Measurements from ENCODE around the gene PAM.

PAM gene

GRCh38 chr5:102858808-102859207, 103.7 kb downstream of the PAM start:
- H3K4me3 ChIP-seq (replicated peaks; ENCODE audit: low read depth, low read length): no peak overlapping the region
- peak; percentile 70 for DNase-seq (ENCODE audit: extremely low read depth, low read depth)
- TF ChIP-seq CTCF (IDR thresholded peaks at IDR 0.05; ENCODE audit: low read depth, low read length, missing control alignments): no peak

DNA sequence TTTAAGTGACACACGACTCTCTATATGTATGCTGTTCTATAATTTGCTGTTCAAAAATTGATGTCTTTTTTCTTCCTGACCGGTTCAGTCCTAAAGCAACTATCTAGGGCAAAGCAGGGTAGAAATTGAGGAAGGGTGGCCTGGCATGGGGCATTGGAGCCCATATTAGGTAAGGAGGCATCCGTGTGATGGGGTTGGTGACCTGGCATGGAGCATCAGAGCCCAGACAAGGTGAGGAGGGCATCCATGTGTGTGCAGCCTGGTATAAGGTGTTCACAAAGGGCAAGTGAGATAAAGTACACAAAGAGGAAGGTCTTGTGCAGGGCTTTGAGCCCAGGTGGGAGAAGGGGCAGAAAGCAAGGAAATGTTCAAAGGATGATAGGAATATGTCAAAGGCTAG, 104.9 kb downstream of the PAM start:
- no peak for DNase-seq (ENCODE audit: extremely low read depth, low read depth)
- TF ChIP-seq CTCF (IDR thresholded peaks at IDR 0.05; ENCODE audit: low read depth, low read length, missing control alignments): no peak
- H3K4me3 ChIP-seq (replicated peaks; ENCODE audit: low read depth, low read length): no peak overlapping the region

- no peak for DNase-seq (ENCODE audit: extremely low read depth, low read depth)
- H3K4me3 ChIP-seq (replicated peaks; ENCODE audit: low read depth, low read length): no peak overlapping the region
- no peak for TF ChIP-seq CTCF (IDR thresholded peaks at IDR 0.05; ENCODE audit: low read depth, low read length, missing control alignments)
Measured at GRCh38 chr5:102863058-102863457, 108.0 kb downstream of the PAM start.

DNA sequence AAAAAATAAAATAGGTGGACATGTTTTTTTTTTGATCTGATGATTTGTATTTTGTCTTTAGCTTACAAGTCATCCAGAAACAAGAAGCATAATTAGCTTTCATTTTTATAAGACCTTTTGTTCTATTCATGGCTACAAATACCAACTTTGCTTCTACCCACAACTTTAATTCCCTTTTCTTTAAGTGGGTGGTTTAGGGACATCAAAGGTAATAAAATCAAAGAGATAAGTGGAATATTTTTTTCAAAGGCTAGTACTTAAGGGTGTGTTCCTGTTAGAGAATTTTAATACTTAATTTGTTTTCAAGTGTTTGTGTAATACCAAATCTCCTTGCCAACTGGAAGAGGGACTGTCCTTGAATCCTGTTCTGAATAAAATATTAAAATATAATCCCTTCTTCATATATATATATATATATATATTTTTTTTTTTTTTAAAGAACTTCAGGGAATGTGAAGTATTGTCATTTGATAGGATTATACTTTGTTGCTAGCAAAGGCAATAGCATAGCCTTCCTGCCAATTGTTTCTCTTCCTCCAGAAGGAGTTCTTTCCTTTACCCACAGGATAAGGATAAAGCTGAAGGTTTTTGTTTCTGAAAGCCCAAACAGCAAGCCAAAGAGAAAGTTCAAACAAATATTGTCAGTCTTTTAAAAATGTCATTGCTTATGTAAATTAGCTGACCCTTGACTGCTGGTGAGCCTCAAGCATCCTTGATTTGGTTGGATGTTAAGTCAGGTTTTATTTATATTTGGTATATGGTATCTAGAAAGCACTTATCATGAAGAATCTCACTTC, 108.9 kb downstream of the PAM start:
- no peak for TF ChIP-seq CTCF (IDR thresholded peaks at IDR 0.05; ENCODE audit: low read depth, low read length, missing control alignments)

GRCh38 chr5:102865171-102865509, 110.0 kb downstream of the PAM start:
- no peak for TF ChIP-seq CTCF (IDR thresholded peaks at IDR 0.05; ENCODE audit: low read depth, low read length, missing control alignments)
- peak overlapping the region; percentile 55 for H3K4me3 ChIP-seq (replicated peaks; ENCODE audit: low read depth, low read length)
- DNase-seq (ENCODE audit: extremely low read depth, low read depth): no peak

More for the DNA sequence above, 108.9 kb downstream of the PAM start:
- no peak overlapping the region for H3K4me3 ChIP-seq (replicated peaks; ENCODE audit: low read depth, low read length)
- DNase-seq (ENCODE audit: extremely low read depth, low read depth): no peak

DNA sequence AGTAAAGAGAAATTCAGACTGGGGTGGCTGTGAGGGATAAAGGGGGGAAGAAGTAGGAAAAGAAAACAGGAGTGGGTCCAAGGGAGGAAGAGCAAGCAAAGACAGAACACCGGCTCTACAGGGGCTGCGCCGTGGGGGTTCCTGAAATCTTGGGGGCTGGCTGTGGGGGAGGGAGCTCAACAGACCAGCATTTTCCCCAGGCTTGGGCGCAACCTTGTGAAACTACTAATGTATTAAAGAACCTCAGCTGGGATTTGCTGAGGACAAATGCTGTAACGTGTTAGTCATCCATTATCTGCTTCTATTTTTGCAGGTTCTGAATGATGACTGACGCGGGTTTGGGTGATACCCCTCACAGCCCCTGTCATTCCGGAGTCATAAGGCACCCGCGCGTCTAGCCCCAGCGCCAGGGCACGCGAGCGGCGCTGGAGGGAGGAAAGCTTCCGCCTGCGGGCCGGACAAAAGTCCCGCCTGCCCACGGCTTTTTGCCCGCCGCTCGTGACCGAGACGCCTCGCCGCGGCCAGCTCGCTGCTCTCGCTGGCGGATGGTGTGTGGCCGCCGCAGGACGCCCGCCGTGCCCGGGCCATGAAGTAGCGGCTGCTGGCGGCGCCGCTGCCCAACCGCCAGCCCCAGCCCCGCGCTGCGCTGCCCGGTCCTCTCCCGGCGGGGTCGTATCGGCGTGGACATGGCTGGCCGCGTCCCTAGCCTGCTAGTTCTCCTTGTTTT, 110.6 kb downstream of the PAM start:
- TF ChIP-seq CTCF (IDR thresholded peaks at IDR 0.05; ENCODE audit: low read depth, low read length, missing control alignments): no peak
- no peak for DNase-seq (ENCODE audit: extremely low read depth, low read depth)
- H3K4me3 ChIP-seq (replicated peaks; ENCODE audit: low read depth, low read length): peak overlapping the region; percentile 55
